ENCODE data around the gene UGT1A3.

DNA sequence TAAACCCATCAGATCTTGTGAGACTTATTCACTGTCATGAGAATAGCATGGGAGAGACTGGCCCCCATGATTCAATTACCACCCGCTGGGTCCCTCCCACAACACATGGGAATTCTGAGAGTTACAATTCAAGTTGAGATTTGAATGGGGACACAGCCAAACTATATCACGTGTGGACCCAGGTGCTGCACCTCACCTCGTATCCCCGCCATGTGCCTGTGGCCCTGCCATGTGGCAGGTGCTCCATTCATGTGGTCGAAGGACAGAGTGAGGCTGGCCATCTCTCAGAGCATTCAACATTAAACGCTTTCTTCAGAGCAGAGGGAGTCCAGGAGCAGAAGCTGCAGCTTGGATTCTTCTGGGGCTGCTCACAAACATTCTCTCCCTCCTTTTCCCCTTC, 81.5 kb downstream of the UGT1A3 start:
- TF ChIP-seq, protein P1, sequence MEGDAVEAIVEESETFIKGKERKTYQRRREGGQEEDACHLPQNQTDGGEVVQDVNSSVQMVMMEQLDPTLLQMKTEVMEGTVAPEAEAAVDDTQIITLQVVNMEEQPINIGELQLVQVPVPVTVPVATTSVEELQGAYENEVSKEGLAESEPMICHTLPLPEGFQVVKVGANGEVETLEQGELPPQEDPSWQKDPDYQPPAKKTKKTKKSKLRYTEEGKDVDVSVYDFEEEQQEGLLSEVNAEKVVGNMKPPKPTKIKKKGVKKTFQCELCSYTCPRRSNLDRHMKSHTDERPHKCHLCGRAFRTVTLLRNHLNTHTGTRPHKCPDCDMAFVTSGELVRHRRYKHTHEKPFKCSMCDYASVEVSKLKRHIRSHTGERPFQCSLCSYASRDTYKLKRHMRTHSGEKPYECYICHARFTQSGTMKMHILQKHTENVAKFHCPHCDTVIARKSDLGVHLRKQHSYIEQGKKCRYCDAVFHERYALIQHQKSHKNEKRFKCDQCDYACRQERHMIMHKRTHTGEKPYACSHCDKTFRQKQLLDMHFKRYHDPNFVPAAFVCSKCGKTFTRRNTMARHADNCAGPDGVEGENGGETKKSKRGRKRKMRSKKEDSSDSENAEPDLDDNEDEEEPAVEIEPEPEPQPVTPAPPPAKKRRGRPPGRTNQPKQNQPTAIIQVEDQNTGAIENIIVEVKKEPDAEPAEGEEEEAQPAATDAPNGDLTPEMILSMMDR (IDR thresholded peaks at IDR 0.05), result no peak
- TF ChIP-seq POLR2A (IDR thresholded peaks at IDR 0.05), result no peak
- TF ChIP-seq POLR2AphosphoS5 (IDR thresholded peaks at IDR 0.05), result no peak
